HG03558 (cell line): ENCODE measurements around the gene FAM13A.

Experiments
- ATAC-seq: cut with Tn5 transposase; IDR thresholded peaks from one replicate; pipeline ENCODE4 v1.9.1; 2021; ENCODE audit warnings: moderate number of reproducible peaks; ENCODE audit not compliant: unreplicated experiment; ENCODE audit errors: extremely low read depth

The FAM13A gene

DNA sequence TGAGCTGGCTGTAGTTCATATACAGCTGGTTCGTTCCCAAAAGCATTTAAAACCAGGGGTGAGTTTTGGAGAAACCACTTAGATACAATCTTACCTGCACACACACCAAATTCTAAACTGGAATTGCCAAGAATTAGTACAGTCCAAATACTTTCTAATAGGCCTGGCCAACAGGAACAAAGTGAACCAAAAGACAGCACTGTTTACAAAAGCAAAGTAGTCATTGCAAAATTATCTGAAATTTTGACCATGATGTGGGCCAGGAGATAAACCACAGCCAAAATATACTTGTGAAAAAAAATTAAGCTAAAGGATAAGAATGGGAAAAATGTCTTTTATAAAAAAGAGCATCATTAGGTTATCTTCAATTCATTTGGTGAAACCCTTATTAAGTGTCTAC, 321.4 kb downstream of the FAM13A start:
- no peak for ATAC-seq

DNA sequence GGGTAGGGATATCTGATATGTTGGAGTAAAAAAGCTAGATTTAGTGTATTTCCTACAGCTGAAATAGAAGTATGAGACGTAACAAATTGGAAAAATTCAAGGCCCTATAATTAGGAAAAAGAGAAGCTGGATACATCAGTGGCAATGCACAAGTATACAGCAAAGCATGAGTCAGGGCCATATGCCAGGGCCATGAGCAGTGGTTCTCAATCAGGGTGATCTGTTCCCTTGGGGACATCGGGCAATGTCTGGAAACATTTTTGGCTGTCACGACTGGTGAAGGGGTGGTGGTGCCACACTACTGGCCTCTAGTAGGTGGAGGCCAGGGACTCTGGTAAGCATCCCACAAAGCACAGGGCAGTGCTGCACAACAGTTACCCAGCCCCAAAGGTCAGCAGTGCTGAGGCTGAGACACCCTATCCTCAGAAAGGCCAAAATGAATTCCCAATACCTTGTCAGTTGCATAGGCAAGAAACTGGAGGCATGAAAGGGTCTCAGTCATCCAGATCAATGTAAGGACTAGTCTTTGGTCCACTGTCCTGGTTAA, 322.5 kb downstream of the FAM13A start:
- ATAC-seq, result no peak

DNA sequence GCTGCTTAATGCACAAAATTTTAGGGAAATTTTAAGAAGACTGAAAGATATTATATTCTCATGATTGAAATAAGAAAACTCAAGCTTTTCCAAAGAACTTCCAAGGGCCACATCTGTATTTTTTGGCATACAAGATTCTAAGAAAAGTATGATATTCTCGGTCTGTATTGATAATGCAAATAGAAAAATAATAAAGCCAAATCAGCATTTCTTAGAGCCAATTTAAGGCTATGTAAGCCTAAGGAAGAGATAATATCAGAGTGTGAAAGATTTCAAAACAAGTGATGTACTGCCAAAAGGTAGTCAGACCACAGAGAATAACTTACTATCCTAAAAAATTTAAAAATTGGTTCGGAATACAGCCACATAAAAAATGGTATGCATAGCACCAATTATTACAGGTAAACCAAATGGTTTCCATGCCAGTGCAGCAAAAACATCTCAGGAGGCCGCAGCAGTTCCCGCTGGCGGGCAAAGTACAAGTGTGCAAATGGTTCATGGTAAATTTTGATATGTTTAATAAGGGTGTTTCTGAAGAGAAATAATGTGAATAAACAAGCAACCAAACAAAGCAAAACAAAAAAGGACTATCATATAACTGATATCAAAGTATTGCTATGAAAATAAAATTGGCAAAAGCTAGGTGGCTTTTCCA, 324.1 kb downstream of the FAM13A start:
- no peak for ATAC-seq

DNA sequence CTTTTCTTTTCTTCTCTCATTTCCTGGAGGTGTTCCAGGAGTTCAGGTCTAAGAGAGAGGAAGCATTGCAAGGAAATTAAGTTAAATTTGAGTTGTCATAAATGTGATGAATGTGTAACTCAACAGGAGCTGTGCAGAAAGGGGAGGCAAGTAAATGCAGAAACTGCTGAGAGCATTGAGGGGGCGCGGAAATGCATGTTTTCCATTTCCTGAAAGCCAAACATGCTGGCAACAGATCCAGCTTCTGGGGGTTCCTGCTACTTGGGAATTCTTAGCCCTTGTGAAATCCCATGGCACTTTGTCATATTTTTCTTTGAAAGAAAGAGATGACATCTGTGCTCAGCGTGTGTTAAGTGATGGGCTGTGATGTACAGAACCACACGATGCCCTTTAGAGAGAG, 325.6 kb downstream of the FAM13A start:
- no peak for ATAC-seq

DNA sequence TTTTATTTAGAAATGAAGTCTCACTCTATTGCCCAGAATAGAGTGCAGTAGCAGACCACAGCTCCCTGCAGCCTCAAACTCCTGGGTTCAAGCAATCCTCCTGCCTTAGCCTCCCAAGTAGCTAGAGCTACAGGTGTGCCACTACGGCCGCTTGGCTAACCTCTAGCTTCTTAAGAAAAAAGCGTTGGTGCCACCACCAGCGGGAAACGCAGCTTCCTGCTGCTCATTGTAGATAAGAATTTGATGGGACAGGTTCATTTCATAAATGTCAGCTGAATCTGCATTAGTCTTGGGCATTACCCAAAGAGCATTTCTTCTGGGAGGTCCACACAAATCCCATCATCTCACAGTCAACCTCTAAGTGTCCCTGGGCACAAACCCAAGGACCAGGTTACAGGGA, 326.2 kb downstream of the FAM13A start:
- no peak for ATAC-seq

DNA sequence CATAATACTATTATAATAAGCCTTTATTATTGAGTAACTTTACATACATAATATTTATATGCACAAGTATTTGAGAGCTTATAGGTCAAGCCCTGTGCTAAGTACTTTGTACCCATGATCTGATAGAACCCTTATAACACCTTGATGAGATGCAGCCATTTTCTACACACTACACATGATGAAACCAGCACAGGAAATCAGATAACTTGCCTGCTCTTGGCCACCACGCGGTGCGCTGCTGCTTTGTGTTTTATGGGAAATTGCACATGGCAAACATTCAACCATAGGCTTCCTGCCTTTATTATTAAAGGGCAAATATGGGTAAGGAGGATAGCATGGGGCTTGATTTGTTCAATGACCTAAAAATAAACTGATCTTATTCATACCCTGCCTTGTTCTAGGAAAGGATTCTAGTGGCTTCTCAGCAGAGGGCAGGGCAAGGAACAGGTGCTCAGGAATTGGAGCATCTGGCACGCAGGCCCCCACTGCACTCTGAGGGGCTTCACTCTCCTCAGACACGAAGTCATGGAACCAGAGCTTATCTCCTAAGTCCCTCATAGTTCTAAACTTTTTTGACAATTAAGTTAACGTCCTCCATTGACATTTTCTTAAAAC, 327.7 kb downstream of the FAM13A start:
- no peak for ATAC-seq

DNA sequence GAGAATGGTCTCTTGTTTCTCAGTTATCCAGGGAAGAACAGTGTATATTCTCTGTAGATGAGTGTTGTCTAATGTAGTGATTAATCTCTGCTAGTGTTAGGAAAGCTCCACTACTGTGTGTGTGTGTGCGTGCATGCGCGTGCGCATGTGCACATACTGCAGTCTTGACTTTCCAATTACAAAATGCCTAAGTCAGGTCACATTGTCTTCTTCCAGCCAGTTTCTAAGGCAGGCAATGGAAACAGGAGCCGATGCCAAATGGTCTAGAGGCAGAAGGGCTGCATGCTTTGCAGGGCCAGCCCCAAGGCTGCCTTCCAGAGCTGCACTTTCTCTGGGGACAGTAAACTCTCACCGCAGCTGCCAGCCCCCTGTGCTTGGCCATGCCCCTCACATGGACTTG, 328.8 kb downstream of the FAM13A start:
- ATAC-seq, result no peak

DNA sequence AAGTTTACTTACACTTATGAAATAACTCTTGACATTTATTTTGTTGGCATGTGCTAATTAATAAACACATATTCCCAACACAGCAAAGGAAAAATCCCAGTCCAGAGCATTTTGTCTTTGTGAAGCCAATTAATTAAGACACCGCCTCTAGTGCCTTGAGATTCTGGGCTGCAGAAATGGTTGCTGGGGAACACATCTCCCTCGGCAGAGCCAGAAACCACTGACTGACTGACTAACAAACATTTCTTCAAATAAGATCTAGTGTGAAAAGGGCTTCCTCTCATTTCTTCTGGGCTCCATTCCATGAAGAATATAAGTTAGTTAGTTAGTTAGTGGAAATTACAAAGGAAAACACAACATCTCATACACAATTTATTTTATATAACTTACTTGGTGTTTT, 331.0 kb downstream of the FAM13A start:
- no peak for ATAC-seq

DNA sequence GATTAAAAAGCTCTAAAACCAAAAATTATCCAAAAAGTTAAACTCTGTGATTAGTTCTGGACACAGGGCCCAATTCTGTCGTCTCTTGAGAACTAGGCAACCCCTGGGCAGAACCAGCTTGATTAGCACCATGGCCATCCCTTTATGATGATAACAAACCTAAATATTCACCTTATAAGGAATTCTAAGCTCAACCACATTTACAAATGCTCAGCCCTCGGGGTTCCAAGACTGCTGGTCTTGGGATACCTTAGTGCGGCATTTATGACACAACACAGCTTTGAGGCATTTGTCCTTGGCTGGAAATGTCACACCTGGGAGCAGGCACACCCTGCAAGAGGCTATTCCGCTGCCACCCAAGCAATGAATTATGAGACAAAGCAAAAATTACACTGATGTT, 331.8 kb downstream of the FAM13A start:
- no peak for ATAC-seq

DNA sequence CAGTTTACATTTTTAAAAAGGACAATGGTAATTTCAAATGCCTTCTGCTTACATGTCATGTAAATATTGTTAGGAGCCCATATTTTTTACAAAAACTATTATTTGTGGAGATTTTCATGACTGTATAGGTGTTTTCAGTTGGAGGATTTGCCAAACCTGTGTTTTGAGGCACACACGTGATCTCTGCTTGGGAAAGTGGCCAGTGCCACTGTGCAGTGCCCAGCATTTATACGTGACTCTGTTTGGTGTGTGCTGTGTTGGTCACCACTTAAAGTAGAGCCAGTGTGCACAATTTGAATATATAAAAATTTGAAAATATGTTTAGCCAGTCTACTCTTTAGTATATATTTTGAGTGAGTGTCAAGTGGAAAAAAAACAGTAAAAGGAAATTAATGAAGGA, 332.6 kb downstream of the FAM13A start:
- ATAC-seq, result no peak

DNA sequence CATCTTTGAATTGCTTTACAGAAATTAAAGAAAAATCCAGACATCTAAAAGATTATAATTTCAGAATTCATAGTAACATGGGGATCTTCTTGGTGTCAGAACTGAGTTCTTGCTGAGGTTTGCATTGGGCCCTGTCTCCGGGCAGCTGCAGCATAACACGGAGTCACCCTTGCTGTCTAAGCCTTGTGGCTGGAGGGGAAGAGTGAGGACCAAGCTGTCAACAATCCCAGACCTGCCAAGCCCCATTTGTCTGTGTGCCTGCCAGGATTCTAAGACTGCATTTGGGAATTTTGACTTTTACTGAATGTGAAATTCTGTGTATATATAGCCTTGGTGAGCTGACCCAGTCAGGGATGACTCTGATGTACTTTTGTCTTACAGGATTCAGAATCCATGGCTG, 334.2 kb downstream of the FAM13A start:
- ATAC-seq, result no peak

DNA sequence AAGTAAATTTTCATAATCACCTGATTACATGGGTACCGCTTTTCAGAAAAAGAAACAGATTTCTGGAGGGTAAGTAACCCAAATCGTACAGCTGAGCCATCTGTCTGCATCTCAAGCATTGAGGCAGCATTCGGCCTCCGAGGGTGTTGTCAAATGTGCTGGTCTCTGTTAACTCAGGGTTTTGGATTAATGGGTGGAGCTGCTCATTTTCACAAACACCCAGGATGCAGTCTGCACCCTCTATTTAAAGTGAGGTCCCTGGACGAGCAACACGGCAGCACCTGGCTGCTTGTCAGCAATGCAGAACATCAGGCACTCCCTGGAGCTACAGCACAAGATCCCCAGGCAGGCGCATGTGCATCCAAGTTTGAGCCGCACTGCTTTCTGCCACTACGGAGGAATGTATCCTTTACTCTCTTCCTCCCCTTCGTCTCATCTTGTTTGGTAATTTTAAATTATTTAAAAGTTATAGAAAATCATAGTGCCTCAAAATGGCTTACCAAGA, 334.7 kb downstream of the FAM13A start:
- ATAC-seq, result no peak

DNA sequence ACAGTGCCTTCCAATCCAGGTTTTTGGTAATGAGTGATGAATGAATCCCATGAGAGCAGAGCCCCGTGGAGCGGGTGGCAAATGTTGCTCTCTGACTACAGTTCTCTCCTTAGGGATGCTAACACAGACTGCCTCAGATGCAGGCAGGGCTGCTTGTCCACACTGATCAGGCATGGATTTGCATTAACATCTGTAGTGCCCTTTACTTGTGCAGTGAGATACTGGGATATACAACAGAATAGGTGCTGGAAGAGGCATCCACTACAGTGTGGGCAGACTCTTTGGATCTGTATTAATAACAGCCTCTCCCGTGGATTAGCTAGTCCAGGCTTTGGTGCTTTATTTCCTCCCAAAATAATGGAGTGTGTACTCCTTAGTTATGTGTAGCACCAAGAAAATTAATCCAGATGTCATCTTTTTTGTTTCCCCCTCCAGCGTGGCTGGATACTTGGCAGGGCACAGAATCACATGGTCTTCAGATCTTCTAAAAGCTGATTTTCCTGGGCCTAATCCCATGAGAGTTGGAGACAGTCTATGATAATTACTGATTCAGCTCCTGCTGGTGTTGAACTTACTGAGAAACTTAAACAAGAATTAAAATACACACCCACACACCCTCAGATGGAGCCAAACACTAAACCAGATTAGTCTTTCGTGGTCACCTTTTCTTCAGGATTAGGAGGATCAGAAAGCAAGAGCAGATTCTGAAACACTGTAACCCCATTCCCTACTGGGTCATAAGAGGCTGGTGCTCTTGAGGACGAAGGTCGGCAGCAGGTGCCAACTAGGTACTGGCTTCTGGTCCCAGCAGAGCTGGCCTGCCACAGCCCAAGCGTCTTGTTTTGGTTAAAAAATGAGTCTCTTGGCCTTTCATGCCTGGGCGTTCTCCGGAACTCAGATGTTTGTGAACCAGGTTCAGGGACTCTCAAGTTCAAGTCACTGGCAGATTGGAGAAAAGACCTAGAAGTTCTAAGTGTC, 336.2 kb downstream of the FAM13A start:
- ATAC-seq, result no peak

DNA sequence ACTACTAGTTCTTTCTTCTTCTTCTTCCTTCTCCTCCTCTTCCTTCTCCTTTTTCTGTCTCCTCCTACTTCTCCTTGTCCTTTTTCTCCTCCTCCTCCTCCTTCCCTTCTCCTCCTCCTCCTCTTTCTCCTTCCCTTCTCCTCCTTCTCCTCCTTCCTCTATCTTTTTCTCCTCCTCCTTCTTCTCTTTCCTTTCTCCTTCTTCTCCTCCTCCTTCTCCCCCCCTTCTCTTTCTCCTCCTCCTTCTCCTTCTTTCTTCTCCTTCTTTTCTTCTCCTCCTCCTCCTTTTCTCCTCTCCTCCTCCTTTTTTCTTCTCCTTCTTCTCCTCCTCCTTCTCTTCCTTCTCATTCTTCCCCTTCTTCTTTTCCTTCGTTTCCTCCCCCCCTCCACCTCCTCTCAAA, 337.6 kb downstream of the FAM13A start:
- no peak for ATAC-seq

DNA sequence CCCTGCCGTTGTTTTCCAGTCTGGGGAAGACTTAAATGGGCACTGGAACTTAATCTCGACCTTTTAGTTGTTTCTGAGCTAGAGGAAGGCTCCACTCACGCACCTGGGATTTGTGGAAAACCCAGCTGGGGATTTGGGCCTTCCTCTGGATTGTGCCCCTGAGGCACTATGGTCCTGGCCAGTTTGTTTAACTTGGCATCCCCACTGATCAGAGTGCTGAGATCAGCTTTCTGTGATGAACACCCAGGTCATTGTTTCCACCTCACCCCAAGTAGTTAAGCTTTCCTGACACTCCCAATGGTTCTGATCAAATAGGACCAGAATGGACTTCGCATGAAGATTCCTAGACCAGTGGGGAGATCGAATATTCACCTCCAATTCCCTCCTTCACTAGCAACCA, 338.9 kb downstream of the FAM13A start:
- ATAC-seq, result no peak

DNA sequence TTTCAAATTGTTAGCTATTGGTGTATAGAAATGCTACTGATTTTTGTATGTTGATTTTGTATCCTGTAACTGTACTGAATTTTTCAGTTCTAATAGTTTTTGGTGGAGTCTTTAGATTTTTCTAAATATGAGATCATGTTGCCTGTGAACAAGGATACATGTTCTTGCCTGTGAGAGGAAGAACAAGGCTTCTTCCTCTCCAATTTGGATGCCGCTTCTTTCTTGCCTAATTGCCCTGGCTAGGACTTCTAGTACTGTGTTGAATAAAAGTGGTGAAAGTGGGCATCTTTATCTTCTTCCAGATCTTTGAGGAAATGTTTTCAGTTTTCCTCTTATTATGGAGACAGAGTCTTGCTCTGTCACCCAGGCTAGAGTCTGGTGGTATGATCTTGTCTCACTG, 343.2 kb downstream of the FAM13A start:
- ATAC-seq, result no peak

DNA sequence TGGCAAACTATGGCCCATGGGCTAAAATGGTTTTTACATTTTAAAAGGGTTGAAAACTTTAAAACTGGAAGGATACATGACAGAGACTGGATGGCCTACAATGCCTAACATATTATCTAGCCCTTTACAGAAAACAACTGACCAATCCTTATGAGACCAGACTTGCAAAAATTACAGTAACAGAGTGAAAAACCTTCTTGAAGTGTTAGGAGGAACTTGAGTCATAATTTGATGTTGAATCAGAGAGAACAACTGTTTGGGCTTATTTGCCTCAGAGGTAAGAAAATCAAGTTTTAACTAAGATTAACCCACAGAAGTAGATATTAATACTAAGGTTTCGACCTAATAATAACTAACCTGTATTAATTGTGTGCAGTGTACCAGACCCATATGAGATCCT, 347.0 kb downstream of the FAM13A start:
- ATAC-seq, result no peak

DNA sequence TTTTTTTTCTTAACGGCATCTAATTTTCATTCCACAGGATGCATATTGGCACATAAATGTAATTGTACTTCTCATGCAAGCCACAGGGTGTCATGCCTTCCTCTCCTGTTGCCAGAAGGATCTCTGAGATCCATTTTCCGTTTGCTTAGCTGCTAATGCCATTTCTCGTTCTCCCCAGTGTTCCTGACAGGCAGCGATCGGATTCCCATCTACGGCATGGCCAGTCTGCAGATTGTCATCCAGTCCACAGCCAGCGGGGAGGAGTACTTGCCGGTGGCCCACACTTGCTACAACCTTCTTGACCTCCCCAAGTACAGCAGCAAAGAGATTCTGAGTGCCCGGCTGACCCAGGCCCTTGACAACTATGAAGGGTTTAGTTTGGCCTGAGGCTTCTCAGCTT, 350.4 kb downstream of the FAM13A start:
- ATAC-seq, result no peak

DNA sequence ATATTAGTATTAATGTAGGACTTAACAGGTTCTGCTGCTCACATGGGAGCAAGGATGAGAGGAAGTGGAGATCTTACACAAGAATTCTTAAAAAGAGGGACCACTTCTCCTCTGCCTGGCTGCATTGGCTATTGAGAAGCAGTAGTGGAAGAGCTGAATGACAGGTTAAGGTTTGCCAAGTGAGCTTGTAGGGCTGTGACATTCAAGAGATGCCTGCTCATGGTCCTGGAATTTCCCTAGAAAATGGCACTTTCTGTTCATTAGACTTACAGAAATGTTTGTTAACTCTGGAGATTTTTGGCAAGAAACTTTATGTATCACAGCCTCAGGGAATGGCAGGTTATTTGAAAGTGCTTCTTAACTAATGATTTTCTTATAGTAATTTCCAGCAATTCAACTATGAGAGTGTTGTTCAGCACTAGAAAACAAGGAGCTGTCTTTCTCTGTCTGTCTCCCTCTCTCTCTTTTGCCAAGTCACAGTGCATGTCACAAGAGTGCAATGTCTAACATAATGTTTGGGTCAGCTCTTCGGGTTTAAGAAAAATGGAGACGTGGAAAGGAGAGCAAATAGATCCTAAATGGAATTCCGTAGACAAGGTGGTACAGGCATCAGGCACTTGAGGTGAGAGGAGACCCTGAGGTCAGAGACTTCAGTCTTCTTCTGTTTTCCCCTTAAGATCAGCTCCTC, 351.0 kb downstream of the FAM13A start:
- no peak for ATAC-seq

DNA sequence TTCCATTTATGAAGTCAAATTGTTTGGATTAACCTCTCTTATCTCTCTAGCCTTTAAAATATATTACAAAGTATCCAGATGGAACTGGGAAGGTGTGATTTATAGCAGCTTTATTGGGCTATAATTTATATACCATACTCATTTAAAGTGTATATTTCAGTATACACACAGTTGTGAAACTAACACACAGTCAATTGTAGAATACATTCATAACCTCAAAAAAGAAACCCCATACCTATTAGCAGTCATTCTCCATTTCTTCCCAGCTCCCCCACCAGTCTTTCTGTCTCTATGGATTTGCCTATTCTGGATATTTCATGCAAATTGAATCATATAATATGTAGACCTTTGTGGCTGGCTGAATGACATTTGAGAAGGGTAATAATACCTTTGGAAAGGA, 351.8 kb downstream of the FAM13A start:
- no peak for ATAC-seq
